Glomerular visceral epithelial cell (primary cell): ENCODE results near the gene PCDHA11.

ENCODE experiments used
- DNase-seq: peaks from one replicate; pipeline ENCODE4 v3.0.0-alpha.2; 2016; ENCODE audit errors: extremely low spot score

Gene PCDHA11

GRCh38 chr5:140916325-140916724 is 47.6 kb downstream of the PCDHA11 start:
- no peak for DNase-seq
